GM12872 (cell line): ENCODE results near the gene CTTNBP2.

ENCODE experiments used
- CTCF ChIP-seq: IDR thresholded peaks from 3 replicates; pipeline ENCODE4 v1.5.1; 2011; ENCODE audit warnings: low read depth, mild to moderate bottlenecking, low read length, moderate library complexity; ENCODE audit not compliant: insufficient read depth

The CTTNBP2 gene

DNA sequence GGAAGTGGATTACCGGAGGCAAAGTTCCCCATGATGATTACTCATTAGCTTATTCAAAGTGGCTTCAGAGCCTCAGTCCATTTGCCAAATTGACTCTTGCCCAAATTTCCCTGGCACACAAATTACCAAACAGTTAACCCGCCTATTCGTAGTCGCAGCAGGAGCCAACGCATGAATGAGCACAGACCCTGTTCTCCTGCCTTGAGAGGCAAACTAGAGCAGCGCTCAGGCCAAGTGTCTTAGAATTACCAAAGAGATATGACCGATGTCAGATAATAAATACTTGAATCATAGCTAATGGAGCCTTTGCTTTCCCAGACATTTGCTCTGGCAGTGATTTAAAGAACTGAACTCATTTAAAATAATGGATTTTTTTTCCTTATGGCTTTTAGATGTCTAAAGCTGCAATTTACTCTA, 64.9 kb downstream of the CTTNBP2 start:
- no peak for TF ChIP-seq CTCF

DNA sequence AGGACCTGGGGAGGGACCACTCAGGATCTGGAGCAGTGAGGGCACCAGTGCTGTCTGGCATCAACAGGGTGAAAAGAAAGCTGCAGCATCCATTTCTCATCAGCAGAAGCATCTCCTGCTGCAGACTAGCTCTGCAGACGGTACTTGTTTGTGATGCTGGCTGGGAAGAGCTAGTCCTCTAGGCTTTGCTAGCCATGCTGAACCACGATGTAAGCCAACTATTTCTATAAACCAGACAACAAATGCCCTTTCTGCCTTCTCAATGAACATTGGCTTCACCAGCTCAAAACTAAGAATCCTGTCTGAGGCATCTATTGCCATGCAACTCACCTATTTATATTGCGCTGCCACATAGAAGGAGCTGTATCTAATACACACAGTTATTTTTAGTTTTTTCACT, 65.6 kb downstream of the CTTNBP2 start:
- no peak for TF ChIP-seq CTCF

GRCh38 chr7:117806011-117806410, 67.2 kb downstream of the CTTNBP2 start:
- no peak for TF ChIP-seq CTCF

- no peak for TF ChIP-seq CTCF
Measured at GRCh38 chr7:117805241-117805640, 68.0 kb downstream of the CTTNBP2 start.

GRCh38 chr7:117803476-117803875, 69.8 kb downstream of the CTTNBP2 start:
- TF ChIP-seq CTCF, result no peak

DNA sequence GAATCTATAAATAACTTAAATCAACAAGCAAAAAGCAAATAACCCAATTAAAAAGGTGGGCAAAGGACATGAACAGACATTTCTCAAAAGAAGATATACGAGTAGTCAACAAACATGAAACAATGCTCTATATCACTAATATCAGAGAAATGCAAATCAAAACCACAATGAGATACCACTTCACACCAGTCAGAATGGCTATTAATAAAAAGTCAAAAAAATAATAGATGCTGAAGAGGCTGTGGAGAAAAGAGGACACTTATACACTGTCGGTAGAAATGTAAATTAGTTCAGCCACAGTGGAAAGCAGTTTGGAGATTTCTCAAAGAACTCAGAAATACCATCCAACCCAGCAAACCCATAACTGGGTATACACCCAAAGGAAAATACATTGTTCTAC, 70.6 kb downstream of the CTTNBP2 start:
- TF ChIP-seq CTCF, result no peak

DNA sequence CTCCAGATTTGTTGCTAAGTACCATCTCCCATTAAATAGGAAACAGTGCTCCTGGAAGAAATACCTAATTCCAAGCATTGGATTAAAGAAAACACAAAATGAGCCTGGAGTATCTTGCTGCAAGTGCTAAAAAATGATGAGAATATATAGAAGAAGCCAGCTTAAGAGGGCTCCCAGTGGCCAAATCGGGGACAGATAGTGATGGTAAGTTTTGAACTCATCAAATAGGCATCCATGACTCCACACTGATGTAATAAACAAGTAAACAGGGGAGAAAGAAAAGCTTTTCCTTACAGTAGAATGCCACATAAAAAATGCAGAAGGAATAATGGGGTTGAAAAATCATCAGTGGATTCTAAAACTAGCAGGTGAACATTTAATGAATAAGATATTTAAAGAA, 72.4 kb downstream of the CTTNBP2 start:
- no peak for TF ChIP-seq CTCF

- TF ChIP-seq CTCF, result no peak
Measured at GRCh38 chr7:117800406-117800805, 72.8 kb downstream of the CTTNBP2 start.
